Non-pigmented ciliary epithelial cell (primary cell): Measurements from ENCODE around the gene OPCML.

Experiments
- DNase-seq: peaks from one replicate; pipeline ENCODE4 v3.0.0-alpha.2; 2010; ENCODE audit warnings: low read depth

The OPCML gene

DNA sequence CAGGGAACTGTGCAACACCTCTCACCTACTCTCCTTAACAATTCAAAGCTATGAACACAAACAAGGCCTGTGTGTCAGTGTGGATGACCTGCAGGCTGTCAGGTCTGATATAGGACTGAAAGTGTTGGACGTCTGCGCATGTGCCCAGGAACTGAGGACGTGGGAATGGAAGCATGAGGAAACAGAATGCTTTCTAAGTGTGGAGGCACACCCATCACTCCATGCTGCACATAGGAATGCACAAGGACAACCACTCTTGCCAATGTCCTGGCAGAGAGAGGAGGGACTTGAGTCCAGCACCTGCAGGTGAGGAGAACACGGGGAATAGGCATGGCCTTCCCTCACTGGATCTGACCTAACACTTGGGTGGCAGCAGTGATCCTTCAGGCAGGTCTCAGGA is 874.3 kb downstream of the OPCML start:
- no peak for DNase-seq

DNA sequence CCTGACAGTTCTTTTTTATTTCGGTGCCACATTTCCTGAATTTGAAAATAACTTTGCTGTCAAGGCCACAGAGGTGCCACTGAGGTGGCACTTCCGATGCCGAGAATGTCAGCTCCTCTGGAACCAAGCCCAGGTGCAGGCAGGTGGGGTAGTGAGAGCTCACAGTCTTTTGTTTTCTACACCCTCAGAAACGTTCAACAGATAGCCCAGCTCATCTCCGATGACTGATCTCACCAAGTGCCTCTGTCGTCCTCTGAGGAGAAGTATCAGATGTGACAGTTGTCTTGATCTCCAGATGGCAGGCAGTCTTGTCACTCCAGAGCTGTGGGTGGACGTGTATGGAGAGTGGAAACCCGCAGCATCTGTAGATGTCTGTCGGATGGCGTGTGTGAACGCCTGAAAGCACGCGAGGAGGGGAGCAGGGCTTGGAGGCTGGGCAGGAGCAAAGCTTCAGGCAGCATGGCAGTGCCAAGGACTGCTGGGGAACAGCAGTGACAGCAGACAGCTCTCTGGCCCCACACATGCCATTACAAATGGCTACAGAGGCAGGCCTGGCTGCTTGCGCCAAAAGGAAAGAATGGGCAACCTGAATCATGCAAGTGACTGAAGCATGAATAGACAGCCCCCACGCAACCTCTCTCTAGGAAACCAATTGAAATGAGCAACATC is 877.0 kb downstream of the OPCML start:
- no peak for DNase-seq

GRCh38 chr11:132653237-132653636 is 879.1 kb downstream of the OPCML start:
- DNase-seq, result no peak

DNA sequence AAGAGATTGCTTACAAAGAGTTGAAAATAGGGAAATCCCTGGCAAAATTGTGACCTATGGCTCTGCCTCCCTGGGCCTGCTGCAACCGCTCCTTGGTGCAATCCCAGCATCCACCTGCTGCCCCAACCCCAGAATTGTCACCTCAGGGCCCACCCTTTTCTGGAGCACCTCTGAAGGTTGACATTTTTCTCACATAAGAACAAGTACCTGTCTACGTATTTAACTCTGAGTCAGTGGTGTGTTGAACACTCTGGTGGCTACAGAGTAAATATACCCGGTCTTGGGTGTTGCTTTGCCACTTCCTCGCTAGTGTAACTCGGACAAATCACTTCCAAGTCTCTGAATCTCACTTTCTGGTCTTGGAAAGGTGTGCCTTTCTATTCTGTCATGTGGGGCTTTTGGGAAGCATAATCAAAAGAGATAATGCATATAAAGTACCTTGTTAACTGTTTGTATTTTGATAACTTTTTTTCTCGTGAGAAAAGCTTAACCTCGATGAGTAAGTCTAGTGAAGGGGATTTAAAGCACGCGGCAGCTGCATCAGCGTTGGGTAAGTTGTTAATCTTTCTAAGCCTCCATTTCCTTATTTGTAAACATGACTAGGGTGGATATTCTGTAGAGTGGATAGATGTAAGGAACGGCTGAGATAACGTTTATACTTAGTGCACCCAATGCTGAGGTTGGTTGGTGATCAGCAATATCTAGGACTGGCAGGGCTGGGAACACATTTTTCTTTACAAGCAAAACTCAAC is 881.2 kb downstream of the OPCML start:
- no peak for DNase-seq

DNA sequence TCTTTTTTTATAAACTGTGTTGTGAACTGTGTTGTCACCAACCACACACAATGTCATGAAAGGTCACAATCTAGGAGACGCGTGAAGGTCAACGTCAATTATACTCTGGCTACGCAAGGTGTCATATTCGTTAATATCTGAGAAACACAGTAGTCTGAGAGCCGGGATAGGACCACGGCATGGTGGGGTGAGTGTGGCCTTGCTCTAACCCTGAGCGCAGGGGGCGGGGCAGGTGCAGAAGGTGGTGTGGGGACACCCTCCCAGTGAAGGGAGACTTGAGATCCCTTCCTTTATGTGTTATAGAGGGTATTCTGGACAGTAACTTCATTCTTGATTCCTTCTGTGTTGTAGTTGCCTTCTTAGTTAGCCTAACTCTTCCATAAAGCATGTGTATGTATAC is 883.0 kb downstream of the OPCML start:
- DNase-seq, result no peak

DNA sequence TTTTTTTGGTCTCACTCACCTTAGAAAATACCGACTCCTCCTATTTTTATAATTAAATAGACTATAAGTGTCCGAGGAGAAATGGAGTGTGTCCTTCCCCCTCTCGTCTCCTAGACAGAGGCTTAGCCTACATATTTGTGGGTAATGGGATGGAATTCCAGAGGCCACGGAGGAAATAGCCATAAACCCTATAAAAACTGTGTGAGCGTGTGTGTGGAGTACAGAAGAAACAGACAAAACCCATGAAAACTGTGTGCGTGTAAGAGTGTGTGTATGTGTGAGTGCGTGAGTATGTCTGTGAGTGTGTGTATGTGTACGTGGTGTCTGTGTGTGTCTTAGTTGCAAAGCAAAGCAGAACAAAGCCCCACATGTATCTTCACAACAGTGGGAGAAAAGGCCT is 883.5 kb downstream of the OPCML start:
- no peak for DNase-seq

GRCh38 chr11:132646890-132647289 is 885.4 kb downstream of the OPCML start:
- no peak for DNase-seq

DNA sequence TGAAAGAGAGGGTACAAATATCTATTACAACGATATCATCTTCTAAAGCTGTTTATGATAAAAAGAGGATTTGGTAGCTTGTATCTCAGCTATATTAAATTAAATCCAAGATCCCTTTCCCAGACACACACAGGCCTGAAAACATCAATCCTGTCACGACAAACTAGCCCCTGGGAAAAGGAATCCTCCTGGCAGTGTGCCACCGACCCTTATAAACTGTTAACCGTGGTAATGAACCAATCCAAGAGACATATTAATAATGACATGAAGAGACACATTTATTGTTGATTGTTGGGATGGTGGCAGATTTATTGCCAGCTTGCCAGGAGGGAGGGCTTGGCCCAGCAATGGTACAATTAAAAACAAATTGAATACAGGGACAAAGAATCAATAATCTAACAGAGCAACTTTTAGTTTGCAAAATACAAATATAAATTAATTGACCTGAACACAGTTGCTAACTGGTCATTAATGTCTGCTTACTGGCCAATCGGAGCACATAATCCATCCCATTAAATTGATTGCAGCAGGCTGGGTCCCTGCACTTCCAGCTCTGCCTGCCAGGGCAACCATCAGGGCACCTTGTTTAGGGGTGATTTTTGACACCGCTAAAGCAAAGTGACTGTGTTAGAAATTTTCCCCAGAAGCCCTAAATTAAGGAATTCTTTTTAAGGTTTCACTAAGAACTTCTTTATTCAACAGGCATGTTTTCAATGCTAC is 887.6 kb downstream of the OPCML start:
- DNase-seq, result no peak

DNA sequence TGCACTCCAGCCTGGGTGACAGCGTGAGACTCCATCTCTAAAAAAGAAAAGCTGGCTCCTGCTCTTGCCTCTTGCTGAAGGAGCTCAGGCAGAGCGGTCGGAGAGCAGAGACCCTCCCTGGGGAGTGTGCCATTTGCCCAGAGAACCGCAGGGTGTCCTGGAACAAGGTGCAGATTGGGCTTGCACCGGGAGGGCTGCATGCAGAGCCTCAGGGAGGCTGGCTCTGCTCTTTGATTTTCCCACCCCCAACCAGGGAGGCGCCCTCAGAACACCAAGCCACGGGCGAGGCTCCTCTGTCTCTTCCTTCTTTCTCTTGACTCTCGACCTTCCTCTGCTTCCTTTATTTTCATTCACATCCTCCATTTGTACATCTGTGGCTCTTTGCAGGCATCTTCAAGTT is 889.1 kb downstream of the OPCML start:
- DNase-seq, result no peak

- no peak for DNase-seq
Measured at GRCh38 chr11:132640952-132641351, 891.3 kb downstream of the OPCML start.

DNA sequence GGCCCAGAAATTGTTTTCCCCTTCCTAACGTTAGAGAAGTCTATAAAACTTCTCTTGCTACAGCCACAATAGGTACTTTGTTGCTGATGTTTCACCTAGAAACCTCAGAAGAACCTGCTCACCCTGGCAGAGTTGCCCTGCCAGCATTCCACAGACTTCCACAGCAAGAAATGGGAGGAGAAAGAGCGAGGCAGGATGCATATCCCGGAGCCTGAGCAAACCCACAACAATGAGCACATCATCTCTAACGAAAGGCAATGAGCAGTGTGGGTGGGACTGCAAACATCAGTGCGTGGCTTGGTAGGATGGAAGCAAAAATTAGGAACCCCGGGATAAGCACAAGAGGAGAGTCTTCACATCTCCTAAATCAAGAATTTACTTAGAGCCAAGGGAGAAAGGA is 892.3 kb downstream of the OPCML start:
- DNase-seq, result no peak

DNA sequence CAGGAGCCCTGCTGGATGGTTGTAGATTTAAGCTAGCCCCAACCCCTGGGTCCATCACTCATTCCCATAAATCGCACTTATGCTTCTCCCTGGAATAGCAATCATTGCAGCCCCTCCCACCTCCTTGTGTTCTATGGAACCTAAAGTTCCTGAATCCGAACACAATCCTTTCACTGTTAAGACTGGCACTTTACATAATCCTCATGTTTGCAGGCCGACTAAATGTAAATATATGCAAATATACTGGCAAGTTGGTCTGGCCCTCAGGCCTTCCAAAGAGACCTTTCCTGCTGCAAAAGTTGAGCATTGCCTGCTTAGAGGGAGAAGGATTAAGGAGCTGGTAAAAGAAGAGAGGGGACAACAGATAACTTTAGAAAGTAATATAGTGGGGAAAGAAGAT is 892.9 kb downstream of the OPCML start:
- DNase-seq, result no peak

- DNase-seq, result no peak
Measured at GRCh38 chr11:132638423-132638822, 893.9 kb downstream of the OPCML start.

DNA sequence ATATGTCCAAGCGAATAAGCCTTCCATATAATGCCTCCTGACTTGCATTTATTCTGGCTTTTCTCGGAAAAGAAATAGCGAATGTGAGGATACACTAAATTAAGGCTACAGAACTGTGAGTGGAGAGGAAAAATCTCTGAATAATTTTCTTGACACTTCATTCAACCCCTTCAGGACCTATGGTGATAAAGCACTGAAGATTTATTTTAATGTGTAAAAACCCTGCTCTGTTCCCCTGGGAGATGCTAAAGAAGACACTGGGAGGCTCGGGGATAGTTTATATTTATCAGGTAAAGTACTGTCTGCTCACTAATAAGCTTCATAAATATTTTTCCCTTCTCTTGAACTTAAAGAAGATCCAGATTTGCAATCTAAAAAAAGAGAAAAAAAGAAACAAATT is 895.8 kb downstream of the OPCML start:
- DNase-seq, result no peak

- peak; percentile 98 for DNase-seq
Measured at GRCh38 chr11:132632641-132633124, 899.6 kb downstream of the OPCML start.

DNA sequence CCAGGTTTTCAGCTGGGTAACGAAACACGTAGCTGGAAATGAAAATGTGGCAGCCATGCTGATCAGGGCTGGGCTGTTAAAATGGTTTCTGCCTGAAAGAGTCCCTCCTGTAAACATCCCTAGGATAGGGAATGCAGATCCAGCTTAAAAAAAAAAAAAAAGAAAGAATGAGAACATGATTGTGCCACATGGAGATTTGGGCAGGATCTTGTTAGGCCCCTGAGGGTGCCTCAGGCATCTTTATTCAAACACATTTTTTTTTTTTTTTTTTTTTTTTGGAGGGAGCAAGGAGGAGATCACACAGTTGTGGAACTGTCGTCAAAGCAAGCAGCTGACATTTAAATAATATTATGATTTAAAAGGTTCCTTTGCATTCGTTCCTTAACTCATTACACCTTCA is 900.3 kb downstream of the OPCML start:
- DNase-seq, result no peak

DNA sequence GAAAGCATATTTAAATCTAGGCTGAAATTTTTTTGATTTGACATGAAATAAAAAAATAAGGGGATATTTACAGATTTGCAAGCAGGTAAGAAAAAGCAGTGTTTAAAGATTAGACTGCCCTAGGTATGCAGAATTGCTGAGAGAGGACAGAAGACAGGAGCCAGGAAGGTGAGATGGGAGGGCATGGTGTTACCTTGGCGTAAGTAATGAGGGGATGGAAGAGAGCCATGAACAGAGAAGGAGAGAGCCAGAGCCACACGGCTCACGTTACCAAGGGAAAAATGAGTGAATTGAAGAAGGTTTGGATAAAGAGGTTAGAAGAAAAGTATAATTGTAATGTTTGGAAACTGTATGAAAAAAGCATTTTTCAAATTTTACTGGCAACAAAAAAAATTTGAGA is 904.3 kb downstream of the OPCML start:
- no peak for DNase-seq

DNA sequence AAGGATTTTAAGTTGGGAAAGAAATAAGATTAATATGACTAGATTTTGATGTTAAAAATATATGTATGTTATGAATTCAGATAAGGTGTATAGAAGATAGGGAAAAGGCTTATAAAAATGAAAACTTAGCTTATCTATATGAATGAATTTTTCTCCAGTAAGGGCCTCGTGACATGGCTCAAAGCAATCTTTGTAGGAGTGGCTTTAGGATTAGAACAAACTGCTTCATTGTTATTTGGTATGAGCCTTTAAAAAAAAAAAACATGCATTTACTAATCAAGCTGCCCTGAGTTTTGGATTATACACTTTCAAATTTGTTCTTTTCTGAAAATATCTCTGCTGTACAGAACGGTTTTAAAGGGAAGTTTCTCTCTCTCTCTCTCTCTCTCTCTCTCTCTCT is 905.9 kb downstream of the OPCML start:
- DNase-seq, result no peak

DNA sequence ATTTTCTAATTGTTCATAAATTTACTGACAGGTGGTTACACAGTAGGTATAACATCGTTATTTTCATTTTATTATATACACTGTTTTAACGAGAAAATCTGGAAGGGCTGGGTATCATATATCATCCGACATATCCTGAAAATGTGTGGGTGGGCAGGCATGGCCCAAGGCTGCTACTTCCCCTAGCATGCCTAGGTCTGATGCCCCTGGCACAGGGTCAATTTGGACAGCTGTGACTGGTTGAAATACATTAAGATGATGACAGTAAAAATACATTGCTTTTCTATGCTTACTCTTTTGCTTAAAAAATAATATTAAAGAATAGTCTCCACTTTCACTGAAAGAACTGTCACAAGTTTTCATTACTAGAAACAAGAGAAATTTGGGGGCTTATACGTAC is 908.8 kb downstream of the OPCML start:
- DNase-seq, result no peak

- no peak for DNase-seq
Measured at GRCh38 chr11:132621976-132622580, 910.2 kb downstream of the OPCML start.

- DNase-seq, result no peak
Measured at GRCh38 chr11:132620423-132620822, 911.9 kb downstream of the OPCML start.

DNA sequence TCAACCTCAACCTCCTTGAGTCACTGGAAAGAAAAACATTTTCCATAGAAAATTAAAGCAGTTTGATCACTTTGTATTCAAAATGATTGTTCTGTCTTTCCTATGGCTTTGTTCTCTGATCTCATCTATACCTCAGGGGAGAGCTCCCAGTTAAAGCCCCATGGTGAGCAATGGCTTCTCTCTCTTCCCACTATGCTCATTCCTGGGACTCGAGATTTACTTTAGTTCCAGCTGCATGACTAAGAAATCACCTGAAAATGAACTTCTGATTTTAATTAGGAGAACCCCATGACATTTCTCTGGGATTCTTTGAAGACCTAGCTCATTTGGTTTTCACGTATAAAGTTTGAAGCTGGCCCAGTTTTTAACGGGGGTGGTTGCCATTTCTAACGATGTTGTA is 921.5 kb downstream of the OPCML start:
- no peak for DNase-seq

GRCh38 chr11:132610216-132610615 is 922.1 kb downstream of the OPCML start:
- DNase-seq, result no peak
